Measurements from ENCODE around the gene PRR16.
"Not testable (repeated sequence)": the region's sequence is repeated elsewhere in the genome, so short reads cannot be mapped to it uniquely, and the experiment has no call there.

GRCh38 chr5:120702817-120703538 is 238.9 kb downstream of the PRR16 start:
- not testable (repeated sequence) for TF ChIP-seq ZNF274 (IDR thresholded peaks at IDR 0.05; ENCODE audit: low read depth, low read length); YY1 (IDR thresholded peaks at IDR 0.05; ENCODE audit: insufficient read depth, insufficient read length)
